GM19099 (cell line): Measurements from ENCODE around the gene RNF225.

Source experiments
- POLR2A ChIP-seq: IDR thresholded peaks from 3 replicates; pipeline ENCODE4 v1.6.1; 2011; ENCODE audit warnings: low read depth; ENCODE audit not compliant: insufficient read length; ENCODE audit errors: extremely low read depth

The RNF225 gene

DNA sequence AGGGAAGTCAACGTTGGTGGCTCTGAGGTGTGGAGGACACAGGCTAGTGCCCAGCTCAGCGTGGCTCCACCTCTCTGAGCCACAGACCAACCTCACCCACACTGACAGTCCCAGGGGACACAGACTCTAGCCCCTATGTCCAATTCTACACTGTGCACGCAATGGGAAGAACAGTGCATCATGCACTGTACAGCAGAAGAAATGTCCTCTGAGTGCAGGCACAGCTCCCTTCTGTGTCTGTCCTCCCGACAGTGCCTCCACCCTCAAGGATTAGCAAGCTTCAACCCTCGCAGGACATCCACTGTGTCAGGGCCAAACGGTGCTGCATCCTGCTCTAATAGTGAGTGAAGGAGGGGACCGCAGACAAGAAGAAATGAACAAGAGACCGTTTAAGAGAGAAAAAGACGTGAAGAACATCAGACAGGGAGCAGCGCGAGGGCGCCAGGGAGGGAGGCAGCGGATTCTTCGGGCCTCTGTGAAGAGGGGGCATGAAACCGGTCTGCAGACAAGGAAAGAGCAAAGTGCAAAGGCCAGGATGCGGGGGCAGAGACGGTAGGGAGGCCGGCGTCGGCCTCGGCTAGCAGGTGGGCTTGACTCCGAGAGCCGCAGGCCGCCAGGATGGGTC, 15.3 kb upstream of the RNF225 start:
- TF ChIP-seq POLR2A, result no peak

DNA sequence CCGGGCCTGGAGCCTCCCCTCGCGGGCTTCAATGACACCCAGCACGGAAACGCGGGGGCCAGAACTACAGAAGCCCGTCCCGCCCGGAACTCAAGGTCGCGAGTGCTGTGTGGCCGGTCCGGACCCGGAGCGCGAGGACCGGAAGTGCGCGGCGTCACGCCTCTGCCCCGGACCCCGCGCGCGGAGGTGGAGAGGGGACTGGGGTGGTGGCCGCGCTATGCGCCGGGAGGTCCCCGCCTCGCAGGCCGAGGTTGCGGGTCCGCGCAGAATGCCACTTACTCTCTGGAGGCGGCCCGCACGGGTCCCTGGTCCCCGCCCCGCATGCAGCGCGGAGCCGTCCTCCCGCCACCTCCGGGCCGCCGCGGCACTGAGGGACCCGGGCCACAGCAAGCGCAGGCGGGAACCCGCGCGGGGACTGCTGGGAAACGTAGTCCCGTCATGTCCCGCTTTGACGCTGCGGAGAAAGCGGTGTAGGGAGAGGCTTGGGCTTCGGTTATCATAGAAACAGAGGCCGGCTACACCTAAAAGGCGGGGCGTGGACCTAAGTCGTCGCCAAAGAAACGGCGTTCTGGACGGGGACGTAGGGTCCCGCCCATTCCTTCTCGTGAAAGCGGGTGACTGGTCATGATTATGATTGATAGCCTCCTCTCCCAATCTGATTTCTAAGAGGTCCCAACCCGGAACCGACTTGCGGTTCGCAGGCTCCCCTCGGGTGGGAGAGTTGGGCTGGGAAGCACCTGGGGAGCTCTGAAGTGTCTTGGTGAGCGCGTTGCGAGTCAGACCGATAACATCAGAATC, 14.6 kb upstream of the RNF225 start, which contains the start of gene ZNF837:
ZNF837 (minus strand) TSS at position 369 of the 798 bp plus-strand sequence. CDS start 11,698 bp downstream, outside the sequence.
- TF ChIP-seq POLR2A, result peak; percentile 88

DNA sequence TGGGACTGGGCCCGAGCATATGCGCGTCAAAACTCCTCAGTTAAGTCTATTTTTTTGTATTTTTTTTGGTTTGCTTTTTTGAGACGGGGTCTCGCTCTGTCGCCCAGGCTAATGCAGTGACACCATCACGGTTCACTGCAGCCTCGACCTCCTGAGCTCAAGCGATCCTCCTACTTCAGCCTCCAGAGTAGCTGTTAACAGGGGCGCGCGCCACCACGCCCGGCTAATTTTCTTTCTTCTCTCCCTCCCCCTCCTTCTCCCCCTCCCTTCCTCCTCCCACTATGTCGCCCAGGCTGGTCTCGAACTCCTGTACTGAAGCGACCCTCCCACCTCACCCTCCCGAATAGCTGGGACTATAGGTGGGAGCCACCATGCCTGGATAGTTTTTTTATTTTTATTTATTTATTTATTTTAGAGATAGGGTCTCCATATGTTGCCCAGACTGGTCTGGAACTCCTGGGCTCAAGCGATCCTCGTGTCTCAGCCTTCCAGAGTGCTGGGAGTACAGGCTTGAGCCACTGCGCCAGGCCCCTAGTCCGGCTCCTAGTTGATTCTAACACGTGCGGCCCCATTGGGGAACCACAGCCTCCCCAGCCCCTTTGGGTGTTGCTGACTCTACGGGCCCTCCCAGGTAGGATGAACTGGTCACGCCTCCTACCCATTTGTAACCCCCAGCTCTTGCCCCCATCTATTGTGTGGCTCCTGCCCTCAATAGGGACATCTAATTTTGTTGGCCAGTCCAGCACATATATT, 13.8 kb upstream of the RNF225 start:
- no peak for TF ChIP-seq POLR2A

DNA sequence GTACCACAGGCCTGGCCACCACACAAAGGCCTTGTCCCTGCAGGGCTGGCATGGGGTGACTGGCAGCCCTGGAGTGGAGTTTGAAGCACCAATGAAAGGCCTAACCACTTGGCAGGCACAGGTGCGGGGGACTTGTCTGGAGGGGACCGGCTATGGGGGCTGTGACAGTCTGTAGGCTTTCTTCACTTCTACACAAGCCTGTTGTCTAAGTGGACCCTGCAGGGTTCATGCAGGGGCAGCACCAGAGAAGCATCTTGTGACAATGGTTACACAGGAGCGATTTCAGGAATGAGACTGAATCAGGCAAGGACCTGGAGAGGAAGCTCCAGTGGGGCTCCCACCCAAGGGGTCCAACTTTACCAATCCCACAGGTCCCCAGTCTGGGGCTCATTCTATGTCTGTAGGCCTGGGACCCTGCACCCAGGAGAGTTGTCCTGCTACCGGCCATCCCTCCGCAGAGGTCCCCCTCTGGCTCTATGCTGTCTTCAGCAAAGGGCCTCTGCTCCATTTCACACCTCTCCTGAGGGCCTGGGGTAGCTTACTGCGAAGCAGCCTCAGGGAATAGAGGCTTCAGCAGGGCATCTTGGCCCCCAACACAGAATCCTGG, 12.4 kb upstream of the RNF225 start:
- no peak for TF ChIP-seq POLR2A

DNA sequence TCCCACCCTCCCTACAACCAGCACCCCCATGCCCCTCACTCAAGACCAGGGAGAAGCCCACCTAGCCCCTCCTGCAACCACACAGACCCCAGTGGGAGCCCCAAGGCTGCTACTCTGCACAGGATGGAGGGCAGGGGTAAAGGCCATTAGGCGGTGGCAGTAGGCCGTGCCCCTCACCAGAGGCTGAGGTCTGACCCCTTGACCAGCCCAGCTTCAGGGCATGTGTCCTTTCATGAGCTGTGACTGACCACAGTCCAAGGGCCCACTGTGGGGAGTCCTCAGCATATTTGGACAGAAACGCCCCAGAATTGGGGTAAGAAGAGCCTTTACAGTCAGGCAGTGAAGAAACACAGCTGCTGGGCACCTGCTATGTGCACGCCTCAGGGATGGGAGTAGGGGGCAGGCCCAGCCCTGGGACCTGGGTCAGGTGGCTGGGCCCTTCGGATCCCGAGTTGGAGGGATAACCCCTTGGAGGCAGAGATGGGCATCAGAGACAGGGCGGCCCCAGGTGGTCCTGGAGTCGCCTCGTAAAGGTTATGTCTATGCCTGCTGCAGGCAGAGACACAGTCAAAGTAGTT, 10.1 kb upstream of the RNF225 start:
- TF ChIP-seq POLR2A, result no peak

DNA sequence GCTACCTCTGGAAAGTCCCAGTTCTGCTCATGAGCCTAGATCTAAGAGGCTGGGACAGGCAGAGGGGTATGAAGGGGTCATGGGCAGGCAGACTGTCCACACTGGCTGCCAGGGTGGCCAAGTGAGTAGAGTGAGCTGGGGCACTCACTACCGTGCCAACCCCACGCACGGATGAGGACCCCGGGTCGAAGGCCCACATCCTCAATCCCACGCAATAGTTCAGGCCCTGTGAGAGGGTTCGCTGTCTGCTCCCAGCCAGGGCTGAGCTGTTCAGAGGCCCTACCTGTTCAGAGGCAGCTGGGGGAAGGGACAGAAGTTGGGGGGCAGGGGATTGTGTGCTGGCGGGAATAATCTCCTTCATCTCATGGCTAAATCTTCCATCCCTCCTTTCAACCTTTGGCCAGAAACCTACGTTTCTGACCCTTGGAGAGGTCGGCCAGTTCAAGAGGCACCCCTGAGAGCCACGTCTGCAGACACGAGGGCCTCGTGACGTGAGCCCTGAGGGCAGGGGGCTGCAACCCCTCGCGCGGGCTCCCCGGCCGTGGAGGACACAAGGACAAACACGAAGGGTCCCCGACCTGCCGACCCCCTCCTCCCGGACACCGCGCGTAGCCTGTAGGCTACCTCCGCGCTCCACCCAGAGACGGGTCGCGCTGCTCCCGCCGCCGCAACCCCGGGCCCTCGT, 9.4 kb upstream of the RNF225 start:
- peak; percentile 59 for TF ChIP-seq POLR2A

DNA sequence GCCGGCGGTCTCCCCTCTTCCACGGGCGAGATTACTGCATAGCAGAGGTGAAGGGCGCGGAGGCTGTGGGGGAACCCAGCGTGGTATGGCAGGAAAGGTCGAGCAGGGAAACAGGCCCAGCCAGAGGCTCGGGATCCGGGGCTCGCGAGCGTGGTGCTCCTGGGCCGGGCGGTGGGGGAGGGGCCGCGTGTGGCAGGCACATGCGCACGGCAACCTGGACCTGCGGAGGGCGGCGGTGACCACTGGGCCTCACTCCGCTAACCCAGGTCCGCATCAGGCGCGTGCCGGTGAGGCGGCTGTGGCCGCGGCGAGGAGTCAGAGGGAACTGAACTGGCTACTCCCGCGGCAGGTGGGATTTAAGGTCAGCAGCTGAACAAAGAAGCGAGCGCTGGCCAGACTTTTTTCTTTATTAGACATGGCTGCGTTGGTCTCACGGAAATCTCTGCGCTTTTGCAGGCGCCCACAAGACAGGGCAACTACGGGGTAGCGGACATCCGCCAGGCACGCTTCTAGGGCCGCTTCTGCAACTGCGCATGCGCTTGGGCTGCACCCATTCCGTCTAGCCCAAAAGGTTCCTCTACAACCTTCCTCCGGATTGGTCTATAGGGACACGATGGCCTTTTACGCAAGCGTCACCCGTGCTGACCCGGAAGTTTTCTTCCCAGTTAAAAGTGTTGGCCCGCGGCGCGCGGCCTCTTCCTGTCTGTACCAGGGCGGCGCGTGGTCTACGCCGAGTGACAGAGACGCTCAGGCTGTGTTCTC, 8.7 kb upstream of the RNF225 start, which contains the start of gene RPS5:
RPS5 (plus strand) TSS at position 694 of the 762 bp plus-strand sequence. CDS start 869 bp downstream, outside the sequence.
- TF ChIP-seq POLR2A, result peak; percentile 97

DNA sequence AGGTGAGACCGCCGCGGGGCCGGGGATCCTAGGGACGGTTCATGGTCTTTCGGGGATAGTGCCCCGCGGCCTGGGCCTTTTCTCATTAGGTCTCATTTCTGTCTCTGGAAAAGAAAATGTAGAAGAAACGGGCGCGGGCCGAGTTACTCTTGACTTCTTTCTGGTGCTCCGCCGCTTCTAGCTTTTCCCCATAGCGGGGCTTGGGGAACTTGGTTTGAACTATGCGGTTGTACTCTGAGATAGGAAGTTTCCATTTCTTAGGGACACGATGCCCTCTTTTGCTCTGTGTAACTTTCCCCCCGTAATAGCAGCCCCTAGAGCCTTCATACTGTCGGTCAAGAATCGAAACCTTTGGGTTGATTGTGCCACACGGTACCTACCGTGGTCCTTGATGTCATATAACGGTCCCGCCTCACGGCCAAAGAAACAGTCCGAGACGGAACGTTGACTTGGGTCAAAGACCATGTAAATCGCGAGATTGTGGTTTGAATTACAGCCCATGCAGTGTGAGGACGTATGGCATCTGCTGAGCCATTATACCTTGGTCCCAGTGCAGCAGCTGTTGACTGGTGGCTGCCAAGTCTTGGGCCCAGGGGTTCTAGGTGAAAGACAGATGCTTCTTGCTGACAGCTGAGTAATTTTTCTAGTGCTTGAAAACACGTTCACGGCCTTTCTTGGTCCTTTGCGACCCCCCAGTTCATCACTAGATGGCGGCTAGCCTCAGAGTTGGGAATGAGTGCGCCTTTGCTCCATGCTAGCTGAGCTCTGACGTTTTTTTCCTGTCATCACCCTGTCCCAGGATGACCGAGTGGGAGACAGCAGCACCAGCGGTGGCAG, 7.9 kb upstream of the RNF225 start:
- no peak for TF ChIP-seq POLR2A

DNA sequence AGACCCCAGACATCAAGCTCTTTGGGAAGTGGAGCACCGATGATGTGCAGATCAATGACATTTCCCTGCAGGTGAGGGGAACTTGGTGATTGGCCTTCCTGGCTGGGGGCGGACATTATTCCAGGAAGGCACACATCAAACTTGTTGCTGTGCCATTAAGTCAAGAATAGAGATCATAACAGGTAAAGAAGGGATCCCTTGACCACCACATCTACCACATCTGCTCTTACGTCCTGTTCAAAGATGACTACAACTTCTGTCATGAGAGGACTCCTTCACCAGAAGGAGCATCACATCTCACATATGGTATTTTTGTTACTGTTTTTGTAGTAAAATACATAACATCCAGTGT, 7.3 kb upstream of the RNF225 start:
- no peak for TF ChIP-seq POLR2A

DNA sequence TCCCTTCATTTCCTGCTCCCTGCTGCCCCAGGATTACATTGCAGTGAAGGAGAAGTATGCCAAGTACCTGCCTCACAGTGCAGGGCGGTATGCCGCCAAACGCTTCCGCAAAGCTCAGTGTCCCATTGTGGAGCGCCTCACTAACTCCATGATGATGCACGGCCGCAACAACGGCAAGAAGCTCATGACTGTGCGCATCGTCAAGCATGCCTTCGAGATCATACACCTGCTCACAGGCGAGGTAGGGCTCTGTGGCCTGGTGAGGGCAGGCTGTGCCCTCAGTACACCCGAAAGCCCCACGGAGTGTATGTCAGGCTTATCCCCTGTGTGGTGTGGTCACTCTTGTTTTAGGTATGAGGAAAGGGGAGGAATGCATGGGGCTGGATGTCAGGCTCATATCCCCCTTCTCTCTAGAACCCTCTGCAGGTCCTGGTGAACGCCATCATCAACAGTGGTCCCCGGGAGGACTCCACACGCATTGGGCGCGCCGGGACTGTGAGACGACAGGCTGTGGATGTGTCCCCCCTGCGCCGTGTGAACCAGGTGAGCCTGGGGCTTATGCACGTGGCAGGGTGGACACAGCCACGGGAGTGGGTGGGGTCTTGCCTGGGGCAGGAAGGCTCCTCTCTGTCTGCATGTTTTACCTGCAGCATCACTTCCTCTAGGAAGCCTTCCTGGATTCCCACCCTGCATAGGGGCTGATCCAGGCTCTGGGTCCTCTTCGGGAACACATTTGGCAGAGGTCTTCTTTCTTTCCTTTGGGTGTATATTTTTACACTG, 2.3 kb upstream of the RNF225 start:
- TF ChIP-seq POLR2A, result no peak

DNA sequence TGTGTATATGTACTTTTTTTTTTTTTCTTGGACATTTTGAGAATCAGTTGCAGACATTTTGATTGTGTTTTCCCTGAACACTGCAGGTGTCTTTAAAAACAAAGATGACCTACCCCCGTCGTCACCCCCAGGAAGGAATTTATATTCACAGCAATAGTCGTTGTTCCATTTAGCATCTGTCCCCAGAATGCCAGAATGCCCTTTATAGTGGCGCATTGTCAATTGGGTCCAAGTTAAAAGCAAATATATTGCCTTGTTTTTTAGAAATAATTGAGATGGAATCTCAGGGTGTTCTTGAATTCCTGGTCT, 1.8 kb upstream of the RNF225 start:
- no peak for TF ChIP-seq POLR2A

DNA sequence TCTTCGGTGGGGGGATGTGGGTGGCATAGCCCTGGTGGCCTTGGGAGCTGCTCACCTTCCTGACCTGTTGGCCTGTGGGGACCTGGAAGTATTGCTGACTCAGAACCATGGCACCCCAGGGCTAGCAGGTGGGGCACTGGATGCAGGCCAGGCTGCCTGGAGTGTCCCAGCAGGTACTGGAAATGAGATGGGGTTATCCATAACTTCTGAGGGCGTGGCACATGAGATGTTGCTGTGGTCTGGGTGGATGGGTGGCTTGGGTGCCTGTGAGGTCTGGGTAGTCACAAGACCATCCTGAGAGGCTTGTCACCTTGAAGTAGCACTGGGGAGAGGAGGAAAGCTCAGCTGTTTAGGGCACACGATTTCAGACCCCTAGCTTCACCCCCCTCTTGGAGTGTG, 636 bp upstream of the RNF225 start:
- TF ChIP-seq POLR2A, result no peak
